Endometrium (tissue), 2 donors: ENCODE measurements around the gene UBL4A.

Experiments
- FAIRE-seq: peaks from 2 replicates; lab custom pipeline; 2012; peaks lifted over from hg19 to GRCh38; lab: Jason Lieb, UNC
- donor health status: control.
- donor health status: control.

Gene UBL4A

DNA sequence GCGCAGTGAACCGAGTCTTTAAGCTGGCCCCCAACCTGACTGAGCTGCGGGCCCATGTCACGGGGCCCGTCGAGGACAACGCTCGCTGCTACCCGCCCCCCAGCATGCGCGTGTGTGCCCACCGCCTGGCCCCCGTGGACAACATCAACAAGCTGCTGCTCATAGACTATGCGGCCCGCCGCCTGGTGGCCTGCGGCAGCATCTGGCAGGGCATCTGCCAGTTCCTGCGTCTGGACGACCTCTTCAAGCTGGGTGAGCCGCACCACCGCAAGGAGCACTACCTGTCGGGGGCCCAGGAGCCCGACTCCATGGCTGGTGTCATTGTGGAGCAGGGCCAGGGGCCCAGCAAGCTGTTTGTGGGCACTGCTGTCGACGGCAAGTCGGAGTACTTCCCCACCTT lies 26.1 kb downstream of the UBL4A start:
- FAIRE-seq = no peak

- FAIRE-seq = no peak
These were observed 26.6 kb downstream of the UBL4A start for GRCh38 chrX:154459832-154460231.

DNA sequence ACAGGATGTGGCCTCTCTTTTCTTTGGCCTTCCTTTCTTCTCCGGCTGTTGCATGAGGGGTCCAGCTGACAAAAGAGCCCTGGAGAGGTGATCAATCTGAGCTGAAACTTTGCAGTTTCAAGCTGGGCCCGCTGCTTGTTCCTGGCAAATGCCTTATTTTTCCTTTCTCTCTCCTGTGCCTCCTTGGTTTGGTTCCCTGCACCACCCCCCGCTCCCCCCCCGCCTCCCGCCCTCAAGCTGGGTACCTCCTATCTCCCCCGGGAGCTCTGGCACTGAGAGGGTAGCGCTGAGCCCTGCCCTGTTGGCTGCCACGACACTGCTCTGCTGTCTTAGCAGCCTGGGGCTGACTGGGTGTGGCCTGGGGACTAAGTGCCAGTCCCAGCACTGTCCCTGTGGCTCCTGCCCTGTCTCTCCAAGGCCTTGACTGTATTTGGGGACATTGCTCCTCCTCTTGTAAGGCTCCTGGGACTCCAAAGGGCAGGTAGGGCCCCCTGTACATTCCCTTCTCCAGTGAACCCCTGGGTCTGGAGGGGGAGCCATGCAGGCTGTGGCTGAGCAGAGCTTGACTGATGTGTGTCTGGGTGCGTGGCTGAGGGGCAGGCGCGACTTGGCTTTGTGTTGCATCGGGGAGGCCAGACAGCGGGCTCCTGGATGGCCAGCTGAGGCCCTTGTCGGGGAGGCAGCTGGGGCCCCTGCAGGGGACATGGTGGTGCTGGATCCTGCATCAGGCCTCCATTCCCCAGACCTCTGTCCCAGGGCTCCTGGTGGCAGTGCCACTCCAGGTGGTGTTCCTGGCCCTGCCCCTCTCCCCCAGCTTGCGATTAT lies 27.2 kb downstream of the UBL4A start:
- no peak for FAIRE-seq

- FAIRE-seq = no peak
These were observed 28.1 kb downstream of the UBL4A start, which contains the start of gene PLXNA3 for GRCh38 chrX:154458116-154458953. Gene PLXNA3 (plus strand): TSS chrX:154458281. CDS start chrX:154460184, 1,903 bp downstream.

DNA sequence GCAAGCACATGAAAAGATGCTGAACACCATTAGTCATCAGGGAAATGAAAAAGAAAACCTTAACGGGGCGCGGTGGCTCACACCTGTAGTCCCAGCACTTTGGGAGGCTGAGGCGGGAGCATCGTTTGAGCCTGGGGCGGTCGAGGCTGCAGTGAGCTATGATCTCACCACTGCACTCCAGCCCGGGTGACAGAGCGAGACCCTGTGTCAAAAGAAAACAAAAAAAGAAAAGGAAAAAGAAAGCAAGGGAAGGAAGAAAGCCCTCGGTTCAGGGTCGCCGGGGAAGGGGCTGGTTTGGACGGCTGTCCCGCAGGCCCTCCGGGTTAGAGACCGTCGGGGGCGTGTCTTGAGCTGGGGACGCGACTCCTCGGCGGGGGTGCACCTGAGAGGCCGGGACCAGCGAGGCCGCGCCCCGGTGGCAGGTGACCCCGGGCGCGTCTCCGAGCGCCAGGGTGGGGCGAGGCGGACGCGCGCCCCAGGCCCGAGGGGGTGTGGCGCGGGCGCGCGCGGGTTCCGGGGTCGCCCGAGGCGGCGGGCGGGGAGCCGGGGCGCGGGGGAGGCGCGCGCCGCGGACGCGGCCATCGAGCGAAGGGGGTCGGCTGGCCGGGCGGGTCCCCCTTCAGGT lies 28.8 kb downstream of the UBL4A start:
- FAIRE-seq = no peak

DNA sequence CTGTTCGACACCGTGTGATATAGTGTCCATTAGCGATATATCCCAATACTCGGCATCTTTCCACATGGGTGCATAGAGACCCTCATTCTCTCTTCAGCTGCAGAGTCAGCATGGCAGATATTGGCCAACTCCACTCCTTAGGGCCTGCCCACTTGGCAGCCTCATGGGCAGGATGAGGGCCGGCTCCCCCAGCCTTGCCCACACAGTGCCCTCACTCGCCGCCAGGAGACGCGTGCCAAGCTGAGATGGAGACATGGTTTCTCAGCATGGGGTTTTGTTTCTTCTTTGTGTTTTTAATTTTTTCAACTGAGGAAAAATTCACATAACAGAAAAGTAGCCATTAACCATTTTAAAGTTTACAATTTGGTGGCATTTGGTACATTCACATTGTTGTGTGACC lies 33.6 kb downstream of the UBL4A start:
- FAIRE-seq = no peak

- no peak for FAIRE-seq
These were observed 36.1 kb downstream of the UBL4A start for GRCh38 chrX:154450312-154450711.

GRCh38 chrX:154449618-154450017 lies 36.8 kb downstream of the UBL4A start:
- no peak for FAIRE-seq

- FAIRE-seq = no peak
These were observed 37.9 kb downstream of the UBL4A start for GRCh38 chrX:154448484-154448883.

GRCh38 chrX:154446430-154446829 lies 40.0 kb downstream of the UBL4A start:
- FAIRE-seq = no peak

- FAIRE-seq = no peak
These were observed 40.6 kb downstream of the UBL4A start for GRCh38 chrX:154445776-154446175.

- no peak for FAIRE-seq
These were observed 41.6 kb downstream of the UBL4A start for GRCh38 chrX:154444755-154445246.

DNA sequence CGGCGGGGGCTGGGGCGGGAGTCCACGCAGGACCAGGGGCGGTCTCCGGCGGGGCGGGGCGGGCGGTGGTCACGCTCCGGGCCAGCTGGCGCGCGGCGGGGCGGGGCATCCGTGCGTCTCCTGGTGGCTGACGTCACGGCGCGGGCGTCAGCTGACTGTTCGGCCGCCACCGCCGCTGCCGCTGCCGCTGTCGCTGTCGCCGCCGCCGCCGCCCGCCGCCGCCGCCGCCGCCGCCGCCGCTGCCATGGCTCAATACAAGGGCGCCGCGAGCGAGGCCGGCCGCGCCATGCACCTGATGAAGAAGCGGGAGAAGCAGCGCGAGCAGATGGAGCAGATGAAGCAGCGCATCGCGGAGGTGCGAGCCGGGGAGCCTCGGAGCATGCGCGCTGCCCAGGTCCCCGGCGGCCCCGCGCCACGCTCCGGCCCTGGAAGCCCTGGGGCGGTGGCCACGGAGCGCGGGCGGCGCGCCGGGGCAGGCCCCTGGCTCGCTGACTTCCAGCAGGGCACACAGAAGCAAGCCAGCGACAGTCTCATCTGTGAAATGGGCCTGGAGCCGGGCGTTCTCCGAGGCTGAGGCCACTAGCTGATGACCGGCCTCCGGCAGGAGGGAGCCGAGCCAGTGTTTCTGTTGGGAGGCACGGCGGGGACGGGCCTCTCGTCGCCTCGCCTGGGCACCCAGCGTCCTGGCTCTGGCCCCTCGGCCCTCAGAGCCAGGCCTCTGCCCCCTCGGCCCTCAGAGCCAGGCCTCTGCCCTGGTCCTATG lies 42.2 kb downstream of the UBL4A start, which contains the start of gene FAM50A:
Gene FAM50A, plus strand, starts transcription at position 150 of the 763 bp plus-strand sequence. Its CDS starts 95 bp downstream, at position 245.
- FAIRE-seq = no peak

- FAIRE-seq = no peak
These were observed 42.9 kb downstream of the UBL4A start for GRCh38 chrX:154443479-154443910.

DNA sequence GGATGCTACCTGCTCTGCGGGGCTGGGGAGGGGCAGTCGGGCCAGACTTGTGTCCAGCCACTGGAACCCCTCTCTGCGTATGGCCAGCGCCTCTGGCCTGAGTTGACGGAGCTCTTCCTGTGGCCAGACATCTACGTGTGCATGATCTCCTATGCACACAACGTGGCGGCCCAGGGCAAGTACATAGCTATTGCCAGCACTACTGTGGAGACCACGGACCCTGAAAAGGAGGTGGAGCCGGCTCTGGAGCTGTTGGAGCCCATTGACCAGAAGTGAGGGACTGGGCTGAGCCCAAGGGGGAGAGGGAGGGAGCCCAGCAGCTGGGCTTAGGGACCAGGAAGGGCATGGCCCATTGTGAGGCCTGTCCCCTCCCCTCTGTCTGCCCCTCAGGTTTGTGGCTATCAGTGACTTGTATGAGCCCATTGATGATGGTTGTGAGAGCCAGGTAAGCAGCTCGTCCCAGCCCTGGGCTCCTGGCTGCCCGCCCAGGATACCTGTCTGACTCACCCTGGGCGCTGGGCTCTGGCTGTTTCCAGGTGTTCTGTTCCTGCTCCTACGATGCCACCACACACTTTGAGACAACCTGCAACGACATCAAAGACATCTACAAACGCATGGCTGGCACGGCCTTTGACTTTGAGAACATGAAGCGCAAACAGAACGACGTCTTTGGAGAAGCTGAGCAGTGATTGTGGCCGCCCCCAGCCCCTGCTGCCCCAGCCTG lies 44.3 kb downstream of the UBL4A start:
- no peak for FAIRE-seq

GRCh38 chrX:154441564-154441963 lies 44.9 kb downstream of the UBL4A start:
- FAIRE-seq = no peak

- FAIRE-seq = no peak
These were observed 45.6 kb downstream of the UBL4A start for GRCh38 chrX:154440623-154441357.

GRCh38 chrX:154439841-154440240 lies 46.6 kb downstream of the UBL4A start:
- FAIRE-seq = no peak

DNA sequence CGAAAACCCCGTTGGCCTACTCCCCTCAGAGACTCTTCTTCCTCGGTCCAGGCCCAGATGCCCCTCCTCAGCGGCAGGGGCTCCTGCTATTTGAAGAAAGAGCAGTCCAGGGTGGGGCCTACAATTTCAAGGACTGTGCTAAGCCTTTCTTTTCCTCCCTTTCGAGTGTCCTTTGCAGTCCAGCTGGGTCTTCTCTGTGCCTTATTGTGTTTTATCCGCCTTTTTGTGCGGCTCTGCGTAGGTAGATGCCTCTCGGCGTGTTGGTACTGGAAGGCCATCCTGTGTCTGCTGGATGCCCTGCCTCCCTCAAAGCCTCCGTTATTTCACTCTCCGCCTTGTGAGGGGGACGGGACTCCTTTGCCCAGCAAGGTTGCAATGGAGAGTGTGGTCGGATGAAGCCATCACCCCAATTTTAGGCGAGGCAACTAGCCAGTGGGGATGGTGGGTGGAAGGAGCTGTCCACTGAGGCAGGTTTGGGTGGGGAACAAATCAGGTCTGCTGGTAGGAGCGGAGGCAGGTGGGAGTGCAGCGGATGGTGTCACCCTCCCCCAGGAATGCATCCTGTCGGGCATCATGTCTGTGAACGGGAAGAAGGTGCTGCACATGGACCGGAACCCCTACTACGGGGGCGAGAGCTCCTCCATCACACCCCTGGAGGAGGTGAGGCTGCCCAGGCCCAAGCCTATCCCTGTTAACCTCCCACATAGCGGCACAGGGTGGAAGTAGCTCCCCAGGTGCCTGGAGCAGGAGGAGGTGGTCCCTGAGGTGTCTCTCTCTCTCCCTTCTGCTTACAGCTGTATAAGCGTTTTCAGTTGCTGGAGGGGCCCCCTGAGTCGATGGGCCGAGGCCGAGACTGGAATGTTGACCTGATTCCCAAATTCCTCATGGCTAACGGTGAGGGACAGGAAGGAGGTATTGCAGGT lies 48.2 kb downstream of the UBL4A start:
- FAIRE-seq = no peak
